HG03045 (cell line): Measurements from ENCODE around the gene GDPD5.

Experiments used
- ATAC-seq: cut with Tn5 transposase; IDR thresholded peaks from one replicate; pipeline ENCODE4 v1.9.1; 2021; ENCODE audit warnings: mild to moderate bottlenecking, moderate library complexity; ENCODE audit not compliant: unreplicated experiment

Gene GDPD5

DNA sequence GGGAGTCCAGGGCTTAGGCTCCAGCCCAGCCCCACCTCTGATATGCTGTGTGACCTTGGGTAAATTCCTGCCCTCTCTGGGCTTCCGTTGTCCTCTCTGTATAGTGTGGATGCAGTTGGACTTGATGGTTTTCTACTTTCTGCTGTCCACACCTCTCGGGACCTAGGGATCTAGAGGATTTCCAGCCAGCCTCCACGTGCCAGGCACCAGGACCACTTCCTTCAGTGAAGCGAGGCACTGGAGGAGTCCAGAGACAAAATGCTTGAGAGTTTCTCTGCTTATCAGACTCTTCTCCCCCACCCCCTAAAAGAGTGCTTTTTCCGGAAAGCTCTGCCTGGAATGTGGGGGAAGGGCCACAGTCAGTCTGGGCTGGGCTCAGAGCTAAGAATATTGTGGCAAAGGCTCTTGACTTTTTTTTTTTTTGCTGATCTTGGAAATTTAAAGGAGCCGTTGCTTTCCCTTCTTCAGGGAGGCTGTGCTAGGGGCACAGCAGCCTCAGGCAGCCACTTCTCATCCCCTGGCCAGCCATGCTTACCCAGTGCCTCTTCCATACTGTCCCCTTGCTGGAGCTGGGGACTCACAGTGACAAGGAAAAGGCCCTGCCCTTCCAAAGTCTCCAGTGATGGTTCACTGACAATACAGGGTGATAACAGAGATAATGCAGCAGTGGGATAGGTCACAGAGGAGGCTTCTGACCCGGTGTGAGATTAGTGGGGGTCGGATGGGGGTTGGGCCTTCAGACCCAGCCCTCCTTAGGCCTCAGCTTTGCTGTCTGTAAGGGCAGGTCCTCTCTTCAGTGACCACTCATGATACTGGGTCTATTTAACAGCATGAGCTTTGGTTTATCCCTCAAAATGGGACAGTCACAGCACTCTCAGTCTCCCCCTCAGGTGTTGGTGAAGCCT is 33.5 kb upstream of the GDPD5 start:
- ATAC-seq, result no peak

DNA sequence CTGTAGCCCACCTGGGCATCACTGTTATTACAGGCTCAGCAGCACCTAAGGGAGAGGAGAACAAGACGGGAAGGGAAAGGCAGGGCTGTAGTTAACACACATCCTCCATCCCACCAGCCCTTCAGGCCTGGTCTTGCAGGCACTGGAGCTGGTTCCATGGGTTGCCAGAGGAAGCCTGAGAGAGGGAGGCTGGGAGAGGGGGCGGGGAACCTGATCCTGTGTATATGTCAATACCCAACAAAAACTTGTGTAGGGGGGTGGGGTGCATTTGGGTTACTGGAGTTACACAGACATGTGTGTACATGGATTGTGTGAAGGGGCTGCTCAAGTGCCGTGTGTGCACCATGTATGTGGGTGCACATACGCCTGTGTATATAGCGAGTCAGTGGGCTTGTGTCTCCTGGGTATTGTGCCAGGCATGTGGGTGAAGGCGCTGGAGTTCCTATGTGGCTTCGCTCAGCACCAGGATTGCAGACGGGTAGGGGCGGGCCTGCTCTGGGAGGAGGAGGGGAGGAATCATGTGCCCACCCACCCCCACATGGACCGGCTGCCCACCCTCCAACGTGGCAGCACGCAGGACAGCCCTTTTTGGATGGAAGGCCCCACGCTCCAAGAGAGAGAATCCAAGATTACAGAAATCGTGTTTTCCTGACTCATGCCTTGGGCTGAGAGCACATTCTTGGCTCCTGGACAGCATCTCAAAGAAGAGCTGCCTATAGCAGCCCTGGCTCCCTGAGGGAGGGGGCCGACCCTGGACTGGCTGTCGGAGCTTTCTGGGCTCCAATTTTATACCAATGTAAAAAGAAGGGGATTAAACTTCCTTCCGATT is 32.1 kb upstream of the GDPD5 start:
- no peak for ATAC-seq

GRCh38 chr11:75556275-75556674 is 30.5 kb upstream of the GDPD5 start:
- ATAC-seq, result no peak

DNA sequence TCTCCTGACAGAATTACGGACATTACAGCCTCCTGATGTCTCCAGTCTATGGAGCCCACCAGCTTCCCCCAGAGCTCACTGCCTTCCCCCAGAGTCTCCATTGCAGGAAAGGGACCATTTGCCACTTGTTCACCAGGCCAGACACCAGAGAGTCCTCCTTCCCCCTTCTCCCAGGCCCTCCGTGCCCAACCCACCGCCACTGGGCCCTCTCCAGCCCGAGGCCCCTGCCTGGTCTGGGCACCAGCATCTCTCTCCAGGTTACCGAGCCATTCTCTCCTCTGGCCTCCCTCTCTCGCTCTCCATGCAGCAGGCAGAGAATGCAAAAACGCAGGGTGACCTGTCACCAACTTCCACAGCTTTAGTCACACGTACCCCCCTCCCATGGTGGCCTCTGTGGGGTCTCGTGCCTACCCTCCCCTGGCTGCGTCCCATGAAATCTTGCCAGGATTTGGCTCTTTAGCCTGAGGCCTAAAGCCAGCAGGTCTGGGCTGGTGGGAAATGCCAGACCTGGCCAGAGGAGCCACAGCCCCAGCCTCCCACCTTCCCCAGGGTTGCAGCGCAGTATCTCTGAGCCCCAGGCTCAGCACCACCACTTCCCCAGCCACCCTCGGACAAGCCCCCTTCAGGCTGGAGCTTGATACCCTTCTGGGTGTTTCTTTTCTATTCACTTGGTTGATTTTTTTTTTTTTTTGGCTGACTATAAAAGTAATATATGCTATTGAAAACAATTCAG is 29.5 kb upstream of the GDPD5 start:
- ATAC-seq, result no peak

- ATAC-seq, result no peak
Measured at GRCh38 chr11:75554258-75555022, 28.7 kb upstream of the GDPD5 start.

GRCh38 chr11:75553889-75554257 is 28.1 kb upstream of the GDPD5 start:
- no peak for ATAC-seq

- ATAC-seq, result no peak
Measured at GRCh38 chr11:75553182-75553581, 27.4 kb upstream of the GDPD5 start.

GRCh38 chr11:75549370-75549958 is 23.7 kb upstream of the GDPD5 start:
- no peak for ATAC-seq

GRCh38 chr11:75548595-75549272 is 23.0 kb upstream of the GDPD5 start:
- no peak for ATAC-seq

GRCh38 chr11:75547617-75548058 is 21.9 kb upstream of the GDPD5 start:
- no peak for ATAC-seq

GRCh38 chr11:75547177-75547576 is 21.4 kb upstream of the GDPD5 start:
- no peak for ATAC-seq

GRCh38 chr11:75543806-75544205 is 18.1 kb upstream of the GDPD5 start:
- ATAC-seq, result no peak

- ATAC-seq, result no peak
Measured at GRCh38 chr11:75542088-75542438, 16.3 kb upstream of the GDPD5 start.

- ATAC-seq, result no peak
Measured at GRCh38 chr11:75541193-75542087, 15.7 kb upstream of the GDPD5 start.

GRCh38 chr11:75539459-75540334 is 14.0 kb upstream of the GDPD5 start:
- no peak for ATAC-seq

DNA sequence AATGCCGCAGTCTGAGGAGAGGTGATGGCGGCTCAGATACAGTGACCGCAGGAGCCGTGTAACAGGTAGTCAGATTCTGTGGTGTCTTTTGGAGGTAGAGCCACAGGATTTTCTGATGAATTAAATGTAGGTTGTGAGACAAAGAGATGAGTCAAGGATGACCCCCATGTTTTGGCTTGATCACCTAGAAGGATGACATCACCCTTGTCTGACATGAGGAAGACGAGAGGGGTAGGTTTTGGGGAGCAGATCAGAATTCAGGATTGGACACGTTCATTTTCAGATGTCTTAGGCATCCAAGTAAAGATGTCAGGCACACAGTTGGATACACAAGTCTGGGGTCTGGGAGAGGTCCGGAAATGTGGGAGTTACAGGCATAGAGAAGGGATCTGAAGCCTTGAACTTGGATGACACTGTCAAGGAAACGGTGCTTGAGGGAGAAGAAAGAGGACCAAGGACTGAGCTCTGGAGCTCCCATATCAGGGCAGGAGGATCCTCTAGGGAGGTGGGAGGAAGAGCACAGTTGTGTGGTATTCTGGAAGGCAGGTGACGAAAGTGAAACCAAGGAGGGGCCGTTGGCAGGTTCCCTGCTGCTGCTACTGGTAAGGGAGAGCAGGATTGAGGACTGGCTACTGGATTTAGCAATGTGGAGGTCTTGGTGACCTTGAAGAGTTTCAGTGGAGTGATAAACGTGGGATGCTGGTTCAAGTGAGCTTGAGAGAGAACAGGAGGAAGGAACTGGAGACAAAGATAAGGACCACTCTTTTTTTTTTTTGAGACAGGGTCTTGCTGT is 12.6 kb upstream of the GDPD5 start:
- no peak for ATAC-seq

GRCh38 chr11:75537740-75538139 is 12.0 kb upstream of the GDPD5 start:
- ATAC-seq, result no peak
